Mesangial cell (primary cell): ENCODE measurements around the gene AIF1L. TPM values are rescaled to one million over a fixed set of nuclear protein-coding genes. Genes with fewer than 3 reads are reported as not detected.

Source experiments
- total RNA-seq: library from RNA; depleted of rRNA; stranded (reverse); fragments of >200 nt; gene quantifications from 2 replicates; pipeline ENCODE4 v1.2.3, GENCODE V29; 2015

AIF1L gene
- 16.5 and 61.1 TPM in 2 replicates for total RNA-seq

GRCh38 chr9:131096269-131097125 lies at the start of gene AIF1L:
AIF1L (plus strand) TSS chr9:131096531; CDS start chr9:131096630, 99 bp downstream.

DNA sequence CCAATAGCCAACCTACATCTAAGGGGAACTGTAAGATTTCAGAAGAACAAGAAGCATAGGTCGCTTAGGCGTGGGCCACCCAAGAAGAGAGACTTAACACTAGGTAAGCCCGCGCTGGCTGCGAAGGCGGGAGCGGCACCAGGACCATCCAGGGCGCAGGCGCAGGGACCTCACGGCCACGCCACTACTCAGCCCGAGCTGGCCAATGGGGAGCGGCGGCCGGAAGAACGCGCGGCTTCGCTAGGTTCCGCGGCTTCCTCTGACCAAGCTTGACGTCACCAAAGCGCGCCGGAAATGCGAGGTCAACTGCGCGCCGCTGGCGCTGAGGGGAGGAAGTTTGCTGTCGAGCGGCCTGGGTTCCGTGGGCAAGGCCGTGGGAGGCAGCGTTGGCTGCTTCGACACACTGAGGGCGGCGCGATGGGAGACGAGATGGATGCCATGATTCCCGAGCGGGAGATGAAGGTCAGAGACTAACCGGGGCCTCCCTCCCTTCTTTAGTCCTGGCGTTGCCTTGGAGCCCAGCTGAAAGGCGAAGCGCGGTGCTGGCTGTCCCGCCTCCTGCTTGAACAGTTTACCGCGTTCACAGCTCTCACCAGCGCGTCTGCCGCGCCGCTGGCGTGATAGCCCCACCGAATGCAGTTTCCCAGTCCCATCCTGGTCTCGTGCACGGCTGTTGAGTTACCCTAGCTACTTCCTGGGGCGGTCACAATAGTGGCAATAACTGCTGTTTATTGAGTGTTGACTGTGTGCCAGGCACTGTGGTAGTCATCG lies 29.1 kb downstream of the AIF1L start, which contains the start of gene NUP214:
NUP214 (plus strand) TSS at position 299 of the 771 bp plus-strand sequence; CDS start at position 418, 119 bp downstream.

Other genes starting within 250 kb of the AIF1L start
- not detected in 2 replicates for gene QRFP, start 199.7 kb upstream of the AIF1L start, total RNA-seq
- 0.49 and 5.3 TPM in 2 replicates for gene FIBCD1, start 157.3 kb upstream of the AIF1L start, total RNA-seq
- gene LAMC3, start 87.4 kb upstream of the AIF1L start, total RNA-seq: 1.1 and 1.3 TPM in 2 replicates
- gene NUP214, start 29.1 kb downstream of the AIF1L start, total RNA-seq: 29.9 and 31.0 TPM in 2 replicates
- 1.1 TPM in 2 replicates for gene FAM78A, start 180.0 kb downstream of the AIF1L start, total RNA-seq
- 4.4 and 4.7 TPM in 2 replicates for gene PLPP7, start 193.2 kb downstream of the AIF1L start, total RNA-seq